ENCODE measurements around the gene IFIT3.
A peak's percentile ranks its signal among the peaks of the same experiment; 100 is the strongest.
"Not testable (repeated sequence)": the region's sequence is repeated elsewhere in the genome, so short reads cannot be mapped to it uniquely, and the experiment has no call there.

Gene IFIT3

DNA sequence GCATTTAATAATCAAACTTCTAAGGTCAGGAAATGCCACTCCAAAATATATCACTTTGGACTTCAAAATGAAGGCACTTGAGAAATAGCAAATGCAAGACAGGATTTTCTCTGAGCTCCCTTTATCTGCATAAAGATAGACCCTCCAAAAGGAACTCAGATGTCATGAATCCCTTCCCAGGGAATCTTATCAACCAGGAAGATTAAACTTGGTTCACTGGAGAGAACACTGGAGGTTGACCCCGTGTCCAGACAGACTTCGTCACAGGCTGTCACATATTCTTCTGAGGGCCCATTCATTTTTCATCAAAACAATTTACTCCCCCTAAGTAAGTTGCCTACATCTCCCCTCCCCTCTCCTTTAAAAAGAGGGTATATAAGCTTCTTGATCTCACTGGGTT is 21.2 kb downstream of the IFIT3 start:
- no peak for DNase-seq (ENCODE audit: extremely low read depth, low read depth)
- no peak overlapping the region for H3K4me3 ChIP-seq (replicated peaks; ENCODE audit: low read depth, low read length)
- TF ChIP-seq, protein P1, sequence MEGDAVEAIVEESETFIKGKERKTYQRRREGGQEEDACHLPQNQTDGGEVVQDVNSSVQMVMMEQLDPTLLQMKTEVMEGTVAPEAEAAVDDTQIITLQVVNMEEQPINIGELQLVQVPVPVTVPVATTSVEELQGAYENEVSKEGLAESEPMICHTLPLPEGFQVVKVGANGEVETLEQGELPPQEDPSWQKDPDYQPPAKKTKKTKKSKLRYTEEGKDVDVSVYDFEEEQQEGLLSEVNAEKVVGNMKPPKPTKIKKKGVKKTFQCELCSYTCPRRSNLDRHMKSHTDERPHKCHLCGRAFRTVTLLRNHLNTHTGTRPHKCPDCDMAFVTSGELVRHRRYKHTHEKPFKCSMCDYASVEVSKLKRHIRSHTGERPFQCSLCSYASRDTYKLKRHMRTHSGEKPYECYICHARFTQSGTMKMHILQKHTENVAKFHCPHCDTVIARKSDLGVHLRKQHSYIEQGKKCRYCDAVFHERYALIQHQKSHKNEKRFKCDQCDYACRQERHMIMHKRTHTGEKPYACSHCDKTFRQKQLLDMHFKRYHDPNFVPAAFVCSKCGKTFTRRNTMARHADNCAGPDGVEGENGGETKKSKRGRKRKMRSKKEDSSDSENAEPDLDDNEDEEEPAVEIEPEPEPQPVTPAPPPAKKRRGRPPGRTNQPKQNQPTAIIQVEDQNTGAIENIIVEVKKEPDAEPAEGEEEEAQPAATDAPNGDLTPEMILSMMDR (IDR thresholded peaks at IDR 0.05; ENCODE audit: low read depth, low read length, missing control alignments) = no peak

DNA sequence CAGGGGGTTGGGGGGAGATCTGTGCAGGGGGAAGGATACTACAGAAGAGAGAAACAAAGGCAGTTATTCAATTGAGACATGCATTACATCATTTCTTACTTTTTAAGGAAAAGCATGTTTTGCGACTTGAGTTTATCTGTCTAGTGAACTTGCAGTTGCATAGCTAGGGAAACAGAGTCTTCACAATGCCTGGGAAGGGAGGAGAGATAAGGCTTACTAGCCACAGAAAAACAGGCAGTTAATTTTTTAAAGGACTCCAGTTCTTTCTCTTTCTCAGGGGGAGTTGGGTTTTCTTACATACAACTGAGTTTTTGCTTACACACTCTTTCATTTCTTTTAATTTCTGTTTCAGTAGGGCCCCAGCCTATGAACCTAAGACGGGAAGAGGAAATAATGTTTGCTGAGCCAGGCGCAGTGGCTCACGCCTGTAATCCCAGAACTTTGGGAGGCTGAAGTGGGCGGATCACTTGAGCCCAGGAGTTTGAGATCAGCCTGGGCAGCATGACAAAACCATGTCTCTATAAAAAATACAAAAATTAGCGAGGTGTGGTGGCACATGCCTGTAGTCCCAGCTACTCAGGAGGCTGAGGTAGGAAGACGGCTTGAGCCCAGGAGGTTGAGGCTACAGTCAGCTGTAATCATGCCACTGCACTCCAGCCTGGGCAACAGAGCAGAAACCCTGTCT is 23.0 kb downstream of the IFIT3 start:
- not testable (repeated sequence) for DNase-seq (ENCODE audit: extremely low read depth, low read depth); H3K4me3 ChIP-seq (replicated peaks; ENCODE audit: low read depth, low read length)

DNA sequence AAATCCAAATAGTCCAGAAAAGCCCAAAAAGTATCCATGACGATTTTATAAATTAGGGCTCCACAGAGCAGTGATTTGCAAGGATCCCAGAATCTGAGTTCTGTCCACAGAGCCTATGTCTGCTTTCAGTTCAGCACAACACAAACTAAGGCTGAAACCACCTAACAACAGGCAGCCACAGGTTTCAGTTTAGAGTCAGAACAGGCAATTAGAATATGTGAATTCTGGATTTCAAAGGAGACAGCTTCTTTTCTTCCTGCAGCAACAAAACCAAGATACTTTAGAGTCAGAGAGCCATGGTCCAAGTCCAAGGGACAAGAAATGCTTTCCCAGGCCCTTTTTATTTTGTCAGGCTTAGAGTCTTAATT is 23.6 kb downstream of the IFIT3 start:
- DNase-seq (ENCODE audit: extremely low read depth, low read depth) = no peak
- H3K4me3 ChIP-seq (replicated peaks; ENCODE audit: low read depth, low read length) = no peak overlapping the region
- TF ChIP-seq, protein P1 (IDR thresholded peaks at IDR 0.05; ENCODE audit: low read depth, low read length, missing control alignments) = no peak

DNA sequence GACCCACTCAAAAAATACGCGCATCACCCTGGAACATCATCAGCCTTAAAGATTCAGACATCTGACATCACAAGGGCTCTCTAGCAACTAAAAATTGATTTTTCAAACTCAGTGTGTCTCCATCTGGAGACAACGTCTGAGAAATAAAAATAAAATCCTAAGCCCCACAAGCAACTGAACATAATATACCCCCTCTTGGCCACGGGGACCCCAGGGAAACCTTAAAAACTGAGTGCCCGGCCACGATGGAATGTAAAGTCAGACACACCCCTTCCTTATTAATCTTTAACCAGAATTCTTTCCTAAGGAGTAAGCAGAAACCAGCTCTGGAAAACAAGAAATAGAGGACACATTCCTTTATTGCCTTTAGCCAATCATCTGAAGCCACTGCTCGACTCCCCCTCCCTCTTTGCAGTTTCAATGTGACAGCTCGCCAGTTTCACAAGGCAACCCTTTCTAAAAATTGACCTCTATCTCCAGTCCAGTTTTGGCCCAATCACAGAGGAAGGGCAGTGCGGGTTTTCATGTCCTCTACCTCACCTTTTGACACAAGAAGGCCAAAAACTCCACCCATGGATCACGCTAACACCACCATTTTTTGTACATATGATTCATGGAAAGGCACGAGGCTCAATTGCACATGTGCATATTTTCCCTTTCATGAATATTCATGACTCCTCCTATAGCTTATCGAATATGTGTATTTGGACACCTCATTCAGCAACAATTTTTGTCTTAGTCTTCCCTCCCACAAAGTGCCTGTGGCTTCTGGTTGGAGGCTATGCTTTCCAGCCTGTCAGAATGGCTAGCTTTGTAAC is 24.2 kb downstream of the IFIT3 start:
- peak; percentile 82 for DNase-seq (ENCODE audit: extremely low read depth, low read depth)
- TF ChIP-seq, protein P1 (IDR thresholded peaks at IDR 0.05; ENCODE audit: low read depth, low read length, missing control alignments) = no peak
- no peak overlapping the region for H3K4me3 ChIP-seq (replicated peaks; ENCODE audit: low read depth, low read length)

DNA sequence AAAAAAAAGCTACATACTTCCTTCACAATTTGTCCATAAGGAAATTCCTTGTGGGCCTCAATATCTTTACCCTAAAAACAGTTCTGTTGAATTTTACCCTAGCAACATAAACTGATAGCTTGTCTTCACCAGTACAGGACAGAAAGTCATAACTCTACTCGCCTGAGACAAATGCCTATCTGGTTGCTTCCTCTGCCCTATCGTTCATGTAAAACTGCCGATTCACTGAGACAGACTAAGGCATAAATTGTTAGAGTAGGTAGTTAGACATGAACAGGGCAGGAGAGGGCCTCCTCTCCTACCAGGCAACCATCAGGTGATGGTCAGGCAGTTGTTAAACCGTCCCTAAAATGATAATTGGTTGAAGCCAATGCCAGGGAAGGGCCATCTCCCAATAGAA is 25.0 kb downstream of the IFIT3 start:
- no peak for DNase-seq (ENCODE audit: extremely low read depth, low read depth)
- TF ChIP-seq, protein P1 (IDR thresholded peaks at IDR 0.05; ENCODE audit: low read depth, low read length, missing control alignments) = no peak
- no peak overlapping the region for H3K4me3 ChIP-seq (replicated peaks; ENCODE audit: low read depth, low read length)

DNA sequence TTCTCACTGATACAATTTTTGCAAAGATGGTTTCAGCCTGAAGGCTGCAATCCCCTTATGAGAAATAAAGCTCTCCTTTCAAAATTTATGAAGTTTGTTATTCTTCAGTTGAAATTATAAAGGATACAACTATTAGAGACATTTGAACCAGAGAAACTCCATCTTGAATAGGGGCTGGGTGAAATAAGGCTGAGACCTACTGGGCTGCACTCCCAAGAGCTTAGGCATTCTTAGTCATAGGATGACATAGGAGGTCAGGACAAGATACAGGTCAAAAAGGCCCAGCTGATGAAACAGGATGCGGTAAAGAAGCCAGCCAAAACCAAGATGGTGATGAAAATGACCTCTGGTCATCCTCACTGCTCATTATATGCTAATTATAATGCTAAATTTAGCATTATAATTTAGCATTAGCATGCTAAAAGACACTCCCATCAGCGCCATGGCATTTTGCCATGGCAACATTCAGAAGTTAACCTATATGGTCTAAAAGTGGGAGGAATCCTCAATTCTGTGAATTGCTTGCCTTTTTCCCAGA is 27.7 kb downstream of the IFIT3 start:
- H3K4me3 ChIP-seq (replicated peaks; ENCODE audit: low read depth, low read length) = no peak overlapping the region
- DNase-seq (ENCODE audit: extremely low read depth, low read depth) = peak; percentile 22
- TF ChIP-seq, protein P1 (IDR thresholded peaks at IDR 0.05; ENCODE audit: low read depth, low read length, missing control alignments) = no peak

DNA sequence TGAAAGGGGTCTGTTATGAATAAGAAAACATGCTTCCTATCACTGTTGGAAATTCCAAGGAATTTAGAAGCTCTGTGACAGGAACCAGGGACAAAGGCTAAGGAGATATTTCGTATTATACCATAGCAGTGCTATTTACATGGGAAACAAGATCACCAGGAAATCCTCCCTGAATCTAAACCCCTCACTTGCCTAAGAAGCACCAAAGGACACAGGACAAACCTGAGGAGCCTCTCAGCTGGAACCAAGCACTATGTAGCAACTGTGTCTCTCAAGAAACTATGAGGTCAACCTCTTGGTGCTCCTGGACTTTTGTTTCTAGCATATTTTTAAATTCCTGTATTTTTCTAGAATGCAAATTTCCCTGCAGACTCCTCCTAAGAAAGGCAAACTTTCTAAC is 29.3 kb downstream of the IFIT3 start:
- no peak overlapping the region for H3K4me3 ChIP-seq (replicated peaks; ENCODE audit: low read depth, low read length)
- no peak for DNase-seq (ENCODE audit: extremely low read depth, low read depth)
- TF ChIP-seq, protein P1 (IDR thresholded peaks at IDR 0.05; ENCODE audit: low read depth, low read length, missing control alignments) = no peak

Measured in HFF-Myc (cell line).